Caki2 (cell line): ENCODE data around the gene ABHD5. TPM values are rescaled to one million over a fixed set of nuclear protein-coding genes. Genes with fewer than 3 reads are reported as not detected.
"Not testable (repeated sequence)": the region's sequence is repeated elsewhere in the genome, so short reads cannot be mapped to it uniquely, and the experiment has no call there.

Source experiments
- DNase-seq: peaks from one replicate; pipeline ENCODE4 v3.0.0-alpha.2; 2015; ENCODE audit warnings: low read depth
- in situ Hi-C: cut with HindIII; loops from 2 replicates; pipeline ENCODE4 v1.10.0; 2016; ENCODE audit warnings: low sequenced_read_pairs, low pct_unique_long_range_greater_than_20kb, mixed read lengths
- total RNA-seq: library from RNA; depleted of rRNA; stranded (reverse); fragments of >200 nt; shearing (Covaris generic); gene quantifications from 2 replicates; pipeline ENCODE4 v1.2.3, GENCODE V29; 2014; ENCODE audit warnings: low replicate concordance

ABHD5 gene
- total RNA-seq, 1 experiment from 2014 or later = 27.6 TPM

- in situ Hi-C loops, DNase-seq: not testable (repeated sequence)
Measured at GRCh38 chr3:43678887-43679449, 11.8 kb upstream of the ABHD5 start.

GRCh38 chr3:43680857-43681256, 9.9 kb upstream of the ABHD5 start:
- in situ Hi-C loops, DNase-seq: not testable (repeated sequence)

GRCh38 chr3:43684944-43685343, 5.8 kb upstream of the ABHD5 start:
- in situ Hi-C loops = no loop called here

GRCh38 chr3:43685921-43686320, 4.8 kb upstream of the ABHD5 start:
- no peak for DNase-seq
- in situ Hi-C loops = no loop called here

More at GRCh38 chr3:43684944-43685343, 5.8 kb upstream of the ABHD5 start:
- DNase-seq = no peak

GRCh38 chr3:43686333-43686699, 4.4 kb upstream of the ABHD5 start:
- in situ Hi-C loops = no loop called here

GRCh38 chr3:43686700-43687498, 3.8 kb upstream of the ABHD5 start:
- no peak for DNase-seq
- in situ Hi-C loops = no loop called here

More at GRCh38 chr3:43686333-43686699, 4.4 kb upstream of the ABHD5 start:
- DNase-seq = no peak

GRCh38 chr3:43687499-43687811, 3.3 kb upstream of the ABHD5 start:
- no peak for DNase-seq
- in situ Hi-C loops = no loop called here

GRCh38 chr3:43688245-43688650, 2.5 kb upstream of the ABHD5 start:
- in situ Hi-C loops = no loop called here
- DNase-seq = no peak

- in situ Hi-C loops = no loop called here
Measured at GRCh38 chr3:43689166-43689565, 1.6 kb upstream of the ABHD5 start.

GRCh38 chr3:43689766-43690399, 855 bp upstream of the ABHD5 start:
- in situ Hi-C loops = no loop called here
- no peak for DNase-seq

More at GRCh38 chr3:43689166-43689565, 1.6 kb upstream of the ABHD5 start:
- DNase-seq = no peak

GRCh38 chr3:43691120-43691995, 620 bp downstream of the ABHD5 start:
- no peak for DNase-seq
- in situ Hi-C loops = no loop called here

GRCh38 chr3:43692085-43692855, 1.5 kb downstream of the ABHD5 start:
- in situ Hi-C loops = no loop called here
- DNase-seq = no peak

GRCh38 chr3:43692971-43693370, 2.2 kb downstream of the ABHD5 start:
- no peak for DNase-seq
- in situ Hi-C loops = no loop called here

GRCh38 chr3:43693594-43693993, 2.9 kb downstream of the ABHD5 start:
- no peak for DNase-seq
- in situ Hi-C loops = no loop called here

- in situ Hi-C loops = no loop called here
- no peak for DNase-seq
Measured at GRCh38 chr3:43695443-43695842, 4.7 kb downstream of the ABHD5 start.

GRCh38 chr3:43695863-43696262, 5.1 kb downstream of the ABHD5 start:
- DNase-seq = no peak
- in situ Hi-C loops = no loop called here

GRCh38 chr3:43696441-43696840, 5.7 kb downstream of the ABHD5 start:
- in situ Hi-C loops = no loop called here
- no peak for DNase-seq

- no peak for DNase-seq
- in situ Hi-C loops = no loop called here
Measured at GRCh38 chr3:43696881-43697280, 6.1 kb downstream of the ABHD5 start.
